Measurements from ENCODE around the gene TTLL6.

- TF ChIP-seq CTCF (IDR thresholded peaks at IDR 0.05) (peak; percentile 84 to 94 (median 91)), POLR2A (IDR thresholded peaks at IDR 0.05) (no peak)
Measured at GRCh38 chr17:48804936-48805411, 12.1 kb downstream of the TTLL6 start.
